Activated CD4-positive, alpha-beta T cell treated with anti-CD3 and anti-CD28 coated beads, Interleukin-2, amount 10 ng/mL, durations not matched to agents 24 days and 14 days (primary cell): ENCODE measurements around the gene SUSD2. TPM values are rescaled to one million over a fixed set of nuclear protein-coding genes. Genes with fewer than 3 reads are reported as not detected.
A peak's percentile ranks its signal among the peaks of the same experiment; 100 is the strongest.
"Not testable (repeated sequence)": the region's sequence is repeated elsewhere in the genome, so short reads cannot be mapped to it uniquely, and the experiment has no call there.

ENCODE experiments used
- DNase-seq: peaks from one replicate; pipeline ENCODE4 v3.0.0; 2022
- H3K27ac Mint-ChIP-seq: one replicate; pipeline ENCODE4 v1.8.0; 2022; ENCODE audit warnings: mild to moderate bottlenecking, mixed read lengths
- H3K27me3 Mint-ChIP-seq: one replicate; pipeline ENCODE4 v1.8.0; 2022; ENCODE audit warnings: mixed read lengths
- H3K36me3 Mint-ChIP-seq: one replicate; pipeline ENCODE4 v1.8.0; 2022; ENCODE audit warnings: low read depth, mild to moderate bottlenecking, mixed read lengths
- H3K4me1 Mint-ChIP-seq: one replicate; pipeline ENCODE4 v1.8.0; 2021; ENCODE audit warnings: mixed read lengths
- H3K4me3 Mint-ChIP-seq: one replicate; pipeline ENCODE4 v1.8.0; 2022; ENCODE audit warnings: mild to moderate bottlenecking, moderate library complexity, mixed read lengths
- H3K9me3 Mint-ChIP-seq: one replicate; pipeline ENCODE4 v1.8.0; 2021; ENCODE audit warnings: mixed read lengths
- intact Hi-C: fragments of 100-400 bp; cut with micrococcal nuclease; formaldehyde crosslinking; loops from one replicate; pipeline ENCODE4 v1.15.1; 2023
- total RNA-seq: library from RNA; stranded (reverse); gene quantifications from 2 replicates; pipeline ENCODE4 v1.2.3, GENCODE V29; 2022

Gene SUSD2
- total RNA-seq, 1 donor from 2014 or later: 0.75 TPM

DNA sequence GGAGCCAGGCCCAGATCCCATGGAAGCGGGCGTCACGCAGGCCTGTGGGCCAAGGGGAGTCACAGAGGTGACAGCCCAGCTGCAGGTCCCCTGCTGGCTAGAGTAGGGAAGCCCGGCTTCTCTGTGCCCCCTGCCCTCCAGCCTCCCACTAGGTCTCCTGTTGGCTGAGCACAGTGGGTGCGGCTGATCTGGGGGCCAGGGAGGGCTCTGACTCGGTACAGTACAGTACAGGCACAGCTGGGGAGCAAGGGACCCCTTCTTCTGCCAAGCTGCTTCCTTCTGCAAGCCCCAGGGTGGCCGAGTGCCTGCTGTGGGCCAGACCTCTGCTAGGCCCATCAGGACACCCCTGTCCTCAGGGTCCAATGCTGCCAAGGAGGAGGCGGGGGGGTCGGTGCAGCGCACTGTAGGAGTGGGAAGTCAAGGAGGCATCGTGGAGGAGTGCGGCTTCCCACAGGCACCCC is 10.1 kb downstream of the SUSD2 start:
- no peaks in the 10 kb centered on the region for H3K27me3 Mint-ChIP-seq
- DNase-seq: peak; percentile 56
- H3K27ac Mint-ChIP-seq: no peak overlapping the region
- no peak overlapping the region for H3K4me3 Mint-ChIP-seq
- H3K36me3 Mint-ChIP-seq: no peaks in the 10 kb centered on the region
- intact Hi-C loops: no loop called here
- no peaks in the 10 kb centered on the region for H3K9me3 Mint-ChIP-seq
- peaks cover 13% of the 10 kb centered on the region for H3K4me1 Mint-ChIP-seq

DNA sequence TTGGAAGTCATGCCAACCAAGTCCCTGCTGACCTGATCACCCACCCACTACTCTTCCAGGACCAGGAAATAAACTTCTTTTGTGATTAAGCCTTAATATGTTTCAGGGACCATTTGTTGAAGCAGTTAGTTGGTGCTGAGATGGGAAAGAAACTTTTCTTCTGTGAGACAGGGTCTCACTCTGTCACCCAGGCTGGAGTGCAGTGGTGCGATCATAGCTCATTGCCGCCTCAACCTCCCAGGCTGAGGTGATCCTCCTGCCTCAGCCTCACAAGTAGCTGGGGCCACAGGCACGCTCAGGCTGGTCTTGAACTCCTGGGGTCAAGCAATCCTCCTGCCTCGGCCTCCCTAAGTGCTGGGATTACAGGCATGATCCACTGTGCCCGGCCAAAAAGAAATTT is 10.6 kb downstream of the SUSD2 start:
- Mint-ChIP-seq H3K36me3 (no peaks in the 10 kb centered on the region), H3K27ac (no peak overlapping the region), H3K9me3 (no peaks in the 10 kb centered on the region), H3K4me3 (no peak overlapping the region), H3K27me3 (no peaks in the 10 kb centered on the region), H3K4me1 (peaks cover 15% of the 10 kb centered on the region)
- no peak for DNase-seq
- intact Hi-C loops: no loop called here

- Mint-ChIP-seq H3K36me3 (no peaks in the 10 kb centered on the region), H3K4me1 (peaks cover 24% of the 10 kb centered on the region), H3K27me3 (peaks cover 2% of the 10 kb centered on the region), H3K4me3 (no peak overlapping the region), H3K9me3 (no peaks in the 10 kb centered on the region), H3K27ac (peak overlapping the region; percentile 80)
- intact Hi-C loops: loop anchor here (1.0 kb wide), 1 partner anchor 9 kb away; no protein-coding TSS in a partner anchor
- DNase-seq: no peak
Measured at GRCh38 chr22:24198682-24199052, 17.4 kb downstream of the SUSD2 start.

- Mint-ChIP-seq H3K4me3 (no peak overlapping the region), H3K36me3 (no peaks in the 10 kb centered on the region), H3K27me3 (peaks cover 2% of the 10 kb centered on the region), H3K27ac (no peak overlapping the region), H3K4me1 (peaks cover 27% of the 10 kb centered on the region), H3K9me3 (no peaks in the 10 kb centered on the region)
- DNase-seq: no peak
- intact Hi-C loops: no loop called here
Measured at GRCh38 chr22:24200619-24201212, 19.4 kb downstream of the SUSD2 start.

DNA sequence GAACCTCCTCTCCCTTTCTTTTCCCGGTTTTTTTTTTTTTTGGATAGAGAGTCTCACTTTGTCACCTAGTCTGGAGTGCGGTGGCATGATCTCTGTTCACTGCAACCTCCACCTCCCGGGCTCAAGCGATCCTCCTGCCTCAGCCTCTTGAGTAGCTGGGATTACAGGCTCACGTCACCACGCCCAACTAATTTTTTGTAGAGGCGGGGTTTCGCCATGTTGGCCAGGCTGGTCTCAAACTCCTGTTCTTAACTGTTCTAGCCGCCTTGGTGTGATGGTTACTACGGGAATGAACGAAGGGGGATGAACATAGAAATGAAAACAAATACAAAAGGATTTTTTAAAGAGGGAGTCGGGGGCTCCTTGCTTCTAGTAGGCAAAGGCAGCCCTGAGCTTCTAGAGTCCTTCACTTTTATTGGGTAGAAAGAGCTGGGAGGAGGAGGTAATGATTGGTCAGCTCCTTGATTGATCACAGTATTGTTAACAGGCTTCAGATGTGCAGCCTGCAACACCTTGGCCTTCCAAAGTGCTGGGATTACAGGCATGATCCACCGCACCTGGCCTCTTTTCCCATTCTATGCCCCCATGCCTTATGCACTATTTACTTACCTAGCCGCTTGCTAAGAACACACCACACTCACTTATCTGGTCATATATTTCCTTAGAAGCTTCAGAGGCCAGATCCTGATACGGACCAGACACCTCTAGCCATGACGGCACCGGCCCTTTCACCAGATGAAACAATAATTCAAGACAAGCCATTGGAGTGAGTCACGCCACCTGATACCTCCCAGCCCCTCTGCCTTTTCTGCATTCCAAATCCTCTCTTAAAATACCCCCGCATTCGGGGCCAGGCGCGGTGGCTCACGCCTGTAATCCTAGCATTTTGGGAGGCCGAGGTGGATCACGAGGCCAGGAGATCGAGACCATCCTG is 20.7 kb downstream of the SUSD2 start:
- H3K4me3 Mint-ChIP-seq: no peak overlapping the region
- intact Hi-C loops: no loop called here
- peaks cover 2% of the 10 kb centered on the region for H3K27me3 Mint-ChIP-seq
- no peak for DNase-seq
- H3K36me3 Mint-ChIP-seq: no peaks in the 10 kb centered on the region
- peaks cover 28% of the 10 kb centered on the region for H3K4me1 Mint-ChIP-seq
- H3K9me3 Mint-ChIP-seq: no peaks in the 10 kb centered on the region
- no peak overlapping the region for H3K27ac Mint-ChIP-seq

DNA sequence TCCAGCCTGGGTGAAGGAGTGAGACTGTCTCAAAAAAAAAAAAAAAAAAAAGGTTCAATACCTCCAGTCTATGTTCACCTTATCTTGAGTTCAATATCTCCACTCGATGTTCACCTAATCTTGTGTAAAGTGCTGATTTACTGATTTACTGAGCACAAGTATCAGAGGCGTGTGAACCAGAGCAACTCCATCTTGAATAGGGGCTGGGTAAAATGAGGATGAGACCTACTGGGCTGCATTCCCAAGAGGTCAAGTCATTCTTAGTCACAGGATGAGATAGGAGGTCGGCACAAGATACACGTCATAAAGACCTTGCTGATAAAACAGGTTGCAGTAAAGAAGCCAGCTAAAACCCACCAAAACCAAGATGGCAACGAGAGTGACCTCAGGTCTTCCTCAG is 22.6 kb downstream of the SUSD2 start:
- intact Hi-C loops, H3K27ac Mint-ChIP-seq, H3K4me3 Mint-ChIP-seq, DNase-seq, H3K27me3 Mint-ChIP-seq, H3K9me3 Mint-ChIP-seq, H3K36me3 Mint-ChIP-seq: not testable (repeated sequence)
- H3K4me1 Mint-ChIP-seq: peaks cover 29% of the 10 kb centered on the region

DNA sequence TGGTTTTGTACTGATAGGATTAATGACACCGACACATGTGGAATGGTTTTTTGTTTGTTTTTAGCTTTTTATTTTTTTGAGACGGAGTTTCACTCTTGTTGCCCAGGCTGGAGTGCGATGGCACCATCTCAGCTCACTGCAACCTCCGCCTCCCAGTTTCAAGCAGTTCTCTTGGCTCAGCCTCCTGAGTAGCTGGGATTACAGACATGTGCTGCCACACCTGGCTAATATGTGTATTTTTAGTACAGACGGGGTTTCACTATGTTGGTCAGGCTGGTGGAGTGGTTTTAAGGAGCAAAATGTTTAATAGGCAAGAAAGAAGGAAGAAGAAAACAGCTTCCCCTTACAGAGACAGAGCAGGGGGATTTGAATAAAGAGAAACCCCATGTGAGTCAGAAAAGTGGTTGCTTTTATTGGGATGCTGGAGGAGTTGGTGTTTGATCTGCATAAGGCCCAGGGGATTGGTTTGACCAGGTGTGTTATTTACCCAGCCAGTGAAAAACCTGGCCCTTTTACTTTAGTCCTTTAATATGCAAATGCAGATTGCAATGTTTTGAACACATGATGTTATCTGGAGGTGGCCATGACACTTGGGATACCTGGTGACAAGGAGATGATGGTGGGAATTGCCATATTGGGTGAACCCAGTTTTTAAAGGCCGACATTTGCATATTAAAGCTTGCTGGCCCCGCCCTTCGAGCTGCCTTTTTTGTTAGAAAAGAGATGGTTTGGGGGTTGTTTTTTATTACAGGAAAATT is 24.3 kb downstream of the SUSD2 start:
- no peaks in the 10 kb centered on the region for H3K36me3 Mint-ChIP-seq
- H3K9me3 Mint-ChIP-seq: no peaks in the 10 kb centered on the region
- no peak overlapping the region for H3K27ac Mint-ChIP-seq
- intact Hi-C loops: loop anchor here (5.0 kb wide), 1 partner anchor 37 kb away; no protein-coding TSS in a partner anchor
- H3K4me3 Mint-ChIP-seq: no peak overlapping the region
- H3K4me1 Mint-ChIP-seq: peaks cover 34% of the 10 kb centered on the region
- no peak for DNase-seq
- H3K27me3 Mint-ChIP-seq: peaks cover 2% of the 10 kb centered on the region

GRCh38 chr22:24206460-24207263 is 25.4 kb downstream of the SUSD2 start:
- intact Hi-C loops: loop anchor here (1.0 to 5.0 kb wide), 2 partner anchors 8 to 36 kb away; no protein-coding TSS in a partner anchor
- Mint-ChIP-seq H3K4me1 (peaks cover 30% of the 10 kb centered on the region), H3K4me3 (peak overlapping the region; percentile 56), H3K27ac (peak overlapping the region; percentile 83)
- not testable (repeated sequence) for H3K27me3 Mint-ChIP-seq, H3K9me3 Mint-ChIP-seq, H3K36me3 Mint-ChIP-seq, DNase-seq

DNA sequence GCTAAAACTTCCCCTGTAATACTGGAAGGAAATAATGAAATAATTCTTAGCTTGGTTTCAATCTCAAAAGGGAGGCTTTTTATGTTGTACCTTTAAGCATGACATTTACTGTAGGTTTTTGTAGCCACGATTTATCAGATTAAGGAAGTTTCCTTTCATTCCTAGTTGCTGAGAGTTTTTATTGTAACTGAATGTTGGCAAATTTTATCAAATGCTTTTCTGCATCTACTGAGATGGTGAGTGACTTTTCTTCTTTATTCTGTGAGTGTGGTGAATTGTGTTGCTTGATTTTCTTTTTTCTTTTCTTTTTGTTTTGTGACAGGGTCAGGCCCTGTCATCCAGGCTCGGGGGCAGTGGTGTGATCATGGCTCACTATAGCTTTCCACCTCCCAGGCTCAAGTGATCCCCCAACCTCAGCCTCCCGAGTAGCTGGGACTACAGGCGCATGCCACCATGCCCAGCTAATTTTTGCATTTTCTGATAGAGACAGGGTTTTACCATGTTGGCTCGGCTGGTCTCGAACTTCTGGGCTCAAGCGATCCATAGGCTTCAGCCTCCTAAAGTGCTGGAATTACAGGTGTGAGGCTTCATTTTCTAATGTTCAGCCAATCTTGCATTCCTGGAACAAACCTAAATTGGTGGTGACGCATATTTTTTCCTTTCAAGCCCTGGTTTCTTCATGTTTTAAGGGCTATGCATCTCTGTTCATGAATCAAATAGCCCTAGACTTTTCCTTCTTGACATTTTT is 26.2 kb downstream of the SUSD2 start:
- Mint-ChIP-seq H3K9me3 (no peaks in the 10 kb centered on the region), H3K27me3 (no peaks in the 10 kb centered on the region), H3K4me1 (peaks cover 32% of the 10 kb centered on the region), H3K4me3 (peak overlapping the region; percentile 56), H3K27ac (peak overlapping the region; percentile 83), H3K36me3 (no peaks in the 10 kb centered on the region)
- intact Hi-C loops: loop anchor here (1.0 to 5.0 kb wide), 2 partner anchors 9 to 35 kb away; no protein-coding TSS in a partner anchor
- DNase-seq: no peak

DNA sequence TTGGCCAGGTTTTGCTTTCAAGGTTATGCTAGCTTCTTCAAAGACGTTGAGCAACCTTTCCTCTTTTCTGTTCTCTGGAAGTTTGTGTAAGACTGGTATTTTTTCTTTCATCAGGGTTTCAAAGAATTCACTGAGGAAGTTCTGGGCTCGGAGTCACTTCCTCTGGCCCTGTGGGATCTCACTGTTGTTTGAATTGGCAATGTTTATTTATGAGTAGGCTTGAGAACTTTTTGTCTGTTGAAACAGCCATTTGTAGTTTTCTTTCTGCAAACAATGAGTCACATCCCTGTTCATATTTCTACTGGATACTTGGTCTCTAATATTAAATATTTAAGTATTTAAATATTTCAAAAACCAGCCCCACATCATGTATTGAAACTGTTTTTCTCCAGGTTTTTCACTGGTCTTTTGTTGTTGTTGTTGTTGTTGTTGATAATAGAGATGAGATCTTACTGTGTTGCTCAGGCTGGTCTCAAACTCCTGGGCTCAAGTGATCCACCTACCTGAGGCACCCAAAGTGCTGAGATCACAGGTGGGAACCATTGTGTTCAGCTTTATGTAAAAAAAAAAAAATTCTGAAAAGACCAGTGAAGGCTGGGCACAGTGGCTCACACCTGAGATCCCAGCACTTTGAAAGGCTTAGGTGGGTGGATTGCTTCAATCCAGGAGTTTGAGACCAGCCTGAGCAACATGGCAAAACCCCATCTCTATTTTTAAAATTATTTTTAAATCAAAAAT is 26.9 kb downstream of the SUSD2 start:
- H3K27ac Mint-ChIP-seq: peak overlapping the region; percentile 83
- intact Hi-C loops: loop anchor here (5.0 kb wide), 1 partner anchor 34 kb away; no protein-coding TSS in a partner anchor
- no peaks in the 10 kb centered on the region for H3K36me3 Mint-ChIP-seq
- peaks cover 32% of the 10 kb centered on the region for H3K4me1 Mint-ChIP-seq
- H3K27me3 Mint-ChIP-seq: no peaks in the 10 kb centered on the region
- no peak for DNase-seq
- peak overlapping the region; percentile 56 for H3K4me3 Mint-ChIP-seq
- no peaks in the 10 kb centered on the region for H3K9me3 Mint-ChIP-seq

- intact Hi-C loops: loop anchor here (5.0 kb wide), 1 partner anchor 33 kb away; no protein-coding TSS in a partner anchor
- no peaks in the 10 kb centered on the region for H3K9me3 Mint-ChIP-seq
- no peaks in the 10 kb centered on the region for H3K27me3 Mint-ChIP-seq
- H3K4me3 Mint-ChIP-seq: peak overlapping the region; percentile 19
- peaks cover 32% of the 10 kb centered on the region for H3K4me1 Mint-ChIP-seq
- no peak for DNase-seq
- no peaks in the 10 kb centered on the region for H3K36me3 Mint-ChIP-seq
- peak overlapping the region; percentile 25 for H3K27ac Mint-ChIP-seq
Measured at GRCh38 chr22:24209016-24209415, 27.7 kb downstream of the SUSD2 start.

DNA sequence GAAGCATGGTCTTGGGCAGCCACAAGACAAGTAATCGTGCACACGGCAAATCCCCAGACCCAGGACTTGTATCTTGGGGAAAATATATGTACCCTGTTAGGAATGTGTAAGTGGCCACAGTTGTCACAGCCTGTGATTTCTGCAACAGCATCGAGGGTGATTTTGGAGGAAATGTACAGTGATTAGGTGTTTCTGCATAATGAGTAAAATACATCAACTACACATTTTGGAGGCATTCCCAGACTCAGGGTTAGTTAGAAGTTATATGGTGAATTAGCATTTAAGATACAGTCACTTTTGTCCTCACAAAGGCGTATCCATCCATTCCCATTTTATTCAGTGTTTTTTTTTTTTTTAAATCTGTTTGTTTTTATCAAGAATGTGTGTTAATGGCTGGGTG is 28.4 kb downstream of the SUSD2 start:
- Mint-ChIP-seq H3K4me3 (no peak overlapping the region), H3K27me3 (no peaks in the 10 kb centered on the region), H3K9me3 (no peaks in the 10 kb centered on the region), H3K27ac (no peak overlapping the region), H3K4me1 (peaks cover 32% of the 10 kb centered on the region), H3K36me3 (no peaks in the 10 kb centered on the region)
- DNase-seq: no peak
- intact Hi-C loops: loop anchor here (5.0 kb wide), 1 partner anchor 33 kb away; no protein-coding TSS in a partner anchor
